NCI-H460 (cell line): ENCODE results near the gene FYN. TPM values are rescaled to one million over a fixed set of nuclear protein-coding genes. Genes with fewer than 3 reads are reported as not detected.

ENCODE experiments used
- DNase-seq: peaks from one replicate; pipeline ENCODE4 v3.0.0-alpha.2; 2016; ENCODE audit warnings: low read depth; ENCODE audit errors: extremely low read depth
- total RNA-seq: library from RNA; depleted of rRNA; stranded (reverse); fragments of >200 nt; shearing (Covaris generic); gene quantifications from 2 replicates; pipeline ENCODE4 v1.2.3, GENCODE V29; 2014

FYN gene
- total RNA-seq, 1 experiment from 2014 or later = 1.1 TPM

- no peak for DNase-seq
These were observed 119.7 kb downstream of the FYN start for GRCh38 chr6:111753573-111753972.

GRCh38 chr6:111752476-111752875, 120.8 kb downstream of the FYN start:
- no peak for DNase-seq

GRCh38 chr6:111750753-111751673, 122.2 kb downstream of the FYN start:
- DNase-seq = no peak

GRCh38 chr6:111750153-111750552, 123.1 kb downstream of the FYN start:
- DNase-seq = no peak

GRCh38 chr6:111748231-111748647, 125.0 kb downstream of the FYN start:
- no peak for DNase-seq

GRCh38 chr6:111747829-111748228, 125.4 kb downstream of the FYN start:
- no peak for DNase-seq

- no peak for DNase-seq
These were observed 125.9 kb downstream of the FYN start for GRCh38 chr6:111747396-111747795.

- no peak for DNase-seq
These were observed 126.3 kb downstream of the FYN start for GRCh38 chr6:111746983-111747382.

- no peak for DNase-seq
These were observed 127.6 kb downstream of the FYN start for GRCh38 chr6:111745636-111746035.

GRCh38 chr6:111745186-111745585, 128.1 kb downstream of the FYN start:
- no peak for DNase-seq

- DNase-seq = no peak
These were observed 129.2 kb downstream of the FYN start for GRCh38 chr6:111743862-111744692.

- no peak for DNase-seq
These were observed 129.9 kb downstream of the FYN start for GRCh38 chr6:111743360-111743759.

- DNase-seq = no peak
These were observed 131.9 kb downstream of the FYN start for GRCh38 chr6:111741177-111741952.

- DNase-seq = no peak
These were observed 132.7 kb downstream of the FYN start for GRCh38 chr6:111740506-111740905.

GRCh38 chr6:111739257-111739696, 134.0 kb downstream of the FYN start:
- DNase-seq = no peak

GRCh38 chr6:111738631-111739030, 134.6 kb downstream of the FYN start:
- no peak for DNase-seq

GRCh38 chr6:111738156-111738555, 135.1 kb downstream of the FYN start:
- no peak for DNase-seq

GRCh38 chr6:111737065-111737521, 136.2 kb downstream of the FYN start:
- no peak for DNase-seq

- no peak for DNase-seq
These were observed 137.1 kb downstream of the FYN start for GRCh38 chr6:111736005-111736608.
